Testis (tissue), 3 donors: ENCODE results near the gene PLXDC1. TPM values are rescaled to one million over a fixed set of nuclear protein-coding genes. Genes with fewer than 3 reads are reported as not detected.

Experiments
- DNase-seq: peaks from one replicate; pipeline ENCODE4 v3.0.0-alpha.2; 2019
- H3K27ac ChIP-seq, 2 donors: fragments of 200-600 bp; sonication (generic); one replicate each; pipeline ENCODE4 v1.5.1; 2019
- H3K27me3 ChIP-seq: fragments of 200-600 bp; sonication (generic); one replicate; pipeline ENCODE4 v1.5.1; 2019
- H3K36me3 ChIP-seq: fragments of 200-600 bp; sonication (generic); one replicate; pipeline ENCODE4 v1.5.1; 2017; ENCODE audit warnings: low read depth; ENCODE audit errors: missing control alignments
- H3K4me1 ChIP-seq: fragments of 200-600 bp; sonication (generic); one replicate; pipeline ENCODE4 v1.5.1; 2019
- H3K4me3 ChIP-seq, 2 donors: fragments of 200-600 bp; sonication (generic); one replicate each; pipeline ENCODE4 v1.5.1; 2017 to 2019
- H3K9me3 ChIP-seq: fragments of 200-600 bp; sonication (generic); one replicate; pipeline ENCODE4 v1.5.1; 2017
- CTCF ChIP-seq, 3 experiments: fragments of 450-650 bp in 2 of 3; fragments of 200-600 bp in 1 of 3; sonication (generic) in 1 of 3; IDR thresholded peaks; one replicate each; pipeline ENCODE4 v1.5.1; 2016 to 2019; ENCODE audit warnings: antibody characterized with exemption in 3 of 3, mild to moderate bottlenecking in 2 of 3, moderate library complexity in 1 of 3
- POLR2A ChIP-seq: fragments of 450-650 bp; IDR thresholded peaks from one replicate; pipeline ENCODE4 v1.6.1; 2017; ENCODE audit warnings: antibody characterized with exemption, mild to moderate bottlenecking, moderate library complexity
- WGBS, 2 donors: methylation state at CpG; one replicate each; pipeline ENCODE4 v1.1.5; 2018; 5-methylcytosine and 5-hydroxymethylcytosine counted together
- intact Hi-C: fragments of 100-400 bp; cut with DNase I; formaldehyde crosslinking; loops from one replicate; pipeline ENCODE4 v1.15.1; 2023; ENCODE audit warnings: low total_unique reads
- polyA plus RNA-seq: library from polyadenylated mRNA; stranded (reverse); fragments of 350-450 nt; fragmentation: Illumina TruSeq; extraction: RNeasy Lipid Tissue Mini Kit (QIAGEN cat#74804); gene quantifications from one replicate; pipeline ENCODE4 v1.2.3, GENCODE V29; 2014; ENCODE audit warnings: low read depth, low replicate concordance; ENCODE audit not compliant: insufficient read depth
- total RNA-seq, 2 donors: library from RNA; depleted of rRNA; stranded (reverse); fragments of >200 nt; gene quantifications; one replicate each; pipeline ENCODE4 v1.2.3, GENCODE V29; 2016

The PLXDC1 gene
- total and polyA plus RNA-seq, 3 donors from 2014 or later, result 9.6 to 40.5 (median 14.8) TPM

- TF ChIP-seq CTCF (IDR thresholded peaks at IDR 0.05) (no peak), POLR2A (no peak)
- no peak for DNase-seq
- intact Hi-C loops, result no loop called here
These were observed 32.6 kb downstream of the PLXDC1 start for GRCh38 chr17:39118674-39119419.

GRCh38 chr17:39116224-39116623, 35.2 kb downstream of the PLXDC1 start:
- no peaks in the 10 kb centered on the region for H3K36me3 ChIP-seq
- H3K4me1 ChIP-seq, result peaks cover 6% of the 10 kb centered on the region
- no peaks in the 10 kb centered on the region for H3K27me3 ChIP-seq
- no peak overlapping the region for H3K4me3 ChIP-seq
- no peak overlapping the region for H3K27ac ChIP-seq
- intact Hi-C loops, result no loop called here
- DNase-seq, result no peak
- no peaks in the 10 kb centered on the region for H3K9me3 ChIP-seq
- TF ChIP-seq POLR2A, result no peak
- no peak for TF ChIP-seq CTCF (IDR thresholded peaks at IDR 0.05)
- whole genome bisulfite sequencing, 2 donors, result 82 to 86% methylated on average over 2 to 3 of the region's 3 CpGs

More at GRCh38 chr17:39118674-39119419, 32.6 kb downstream of the PLXDC1 start:
- Histone ChIP-seq H3K9me3 (no peaks in the 10 kb centered on the region), H3K36me3 (no peaks in the 10 kb centered on the region), H3K4me3 (no peak overlapping the region), H3K27ac (no peak overlapping the region), H3K27me3 (no peaks in the 10 kb centered on the region), H3K4me1 (peaks cover 6% of the 10 kb centered on the region)
- 77 to 79% methylated on average over 5 of the region's 5 CpGs for WGBS, 2 donors

GRCh38 chr17:39115135-39115534, 36.3 kb downstream of the PLXDC1 start:
- intact Hi-C loops, result no loop called here
- 59 to 79% methylated on average over 5 of the region's 5 CpGs for WGBS, 2 donors
- DNase-seq, result no peak
- Histone ChIP-seq H3K27ac (no peak overlapping the region), H3K9me3 (no peaks in the 10 kb centered on the region), H3K36me3 (no peaks in the 10 kb centered on the region), H3K4me3 (no peak overlapping the region), H3K4me1 (peaks cover 6% of the 10 kb centered on the region), H3K27me3 (no peaks in the 10 kb centered on the region)
- no peak for TF ChIP-seq CTCF (IDR thresholded peaks at IDR 0.05)

GRCh38 chr17:39114723-39115122, 36.7 kb downstream of the PLXDC1 start:
- Histone ChIP-seq H3K27ac (no peak overlapping the region), H3K27me3 (no peaks in the 10 kb centered on the region), H3K9me3 (no peaks in the 10 kb centered on the region), H3K4me1 (peaks cover 6% of the 10 kb centered on the region), H3K36me3 (no peaks in the 10 kb centered on the region), H3K4me3 (no peak overlapping the region)
- TF ChIP-seq POLR2A (no peak), CTCF (IDR thresholded peaks at IDR 0.05) (no peak)
- 86 to 90% methylated on average over 8 to 14 of the region's 14 CpGs for WGBS, 2 donors
- DNase-seq, result no peak
- intact Hi-C loops, result no loop called here

- WGBS, 2 donors, result 88 to 96% methylated on average over 2 of the region's 2 CpGs
- Histone ChIP-seq H3K9me3 (no peaks in the 10 kb centered on the region), H3K27ac (peak overlapping the region; percentile 61 to 72), H3K4me3 (no peak overlapping the region), H3K4me1 (peaks cover 6% of the 10 kb centered on the region), H3K36me3 (no peaks in the 10 kb centered on the region), H3K27me3 (no peaks in the 10 kb centered on the region)
- DNase-seq, result no peak
- no peak for TF ChIP-seq POLR2A
- no peak for TF ChIP-seq CTCF (IDR thresholded peaks at IDR 0.05)
- intact Hi-C loops, result no loop called here
These were observed 37.6 kb downstream of the PLXDC1 start for GRCh38 chr17:39113871-39114270.
